Fibroblast of skin of left biceps (primary cell): ENCODE data around the gene ABCA12.

Experiments
- DNase-seq, 2 experiments: peaks; one replicate each; pipeline ENCODE4 v3.0.0-alpha.2; 2013; ENCODE audit warnings: low read depth in 2 of 2

The ABCA12 gene

GRCh38 chr2:215120401-215120800 lies 18.0 kb downstream of the ABCA12 start:
- DNase-seq: no peak

DNA sequence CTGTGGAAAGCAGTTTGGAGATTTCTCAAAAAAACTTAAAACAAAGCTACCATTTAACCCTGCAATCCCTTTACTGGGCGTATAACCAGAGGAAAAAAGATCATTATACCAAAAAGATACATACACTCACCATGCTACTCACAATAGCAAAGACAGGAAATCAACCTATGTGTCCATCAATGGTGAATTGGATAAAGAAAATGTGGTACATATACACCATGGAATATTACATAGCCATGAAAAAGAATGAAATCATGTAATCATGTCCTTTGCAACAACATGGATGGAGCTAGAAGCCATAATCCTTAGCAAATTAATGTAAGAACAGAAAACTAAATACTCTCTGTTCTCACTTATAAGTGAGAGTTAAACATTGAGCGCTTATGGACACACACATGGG lies 18.6 kb downstream of the ABCA12 start:
- DNase-seq: no peak

- DNase-seq: no peak
Observed at GRCh38 chr2:215110918-215111317, 27.5 kb downstream of the ABCA12 start.

GRCh38 chr2:215107216-215108056 lies 31.0 kb downstream of the ABCA12 start:
- no peak for DNase-seq

- no peak for DNase-seq
Observed at GRCh38 chr2:215105607-215106354, 32.6 kb downstream of the ABCA12 start.

DNA sequence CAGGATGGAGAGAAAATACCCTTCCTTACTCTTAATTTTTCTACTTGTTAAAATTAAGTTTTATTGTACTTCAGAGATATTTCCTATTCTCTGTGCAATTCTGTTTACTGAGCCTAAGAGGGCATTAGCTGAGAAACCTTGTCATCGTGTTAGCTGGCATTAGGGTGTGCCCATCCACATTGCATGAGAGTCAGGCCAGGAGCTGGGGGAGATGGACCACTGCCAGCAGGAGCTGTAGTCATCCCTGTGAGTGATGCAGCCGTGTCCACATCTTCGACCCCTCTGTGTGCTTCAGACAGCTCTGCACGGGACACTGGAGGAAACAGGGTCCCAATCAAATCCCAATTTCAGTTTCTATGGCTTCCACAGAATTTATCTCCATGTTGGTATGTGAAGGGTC lies 34.2 kb downstream of the ABCA12 start:
- no peak for DNase-seq

DNA sequence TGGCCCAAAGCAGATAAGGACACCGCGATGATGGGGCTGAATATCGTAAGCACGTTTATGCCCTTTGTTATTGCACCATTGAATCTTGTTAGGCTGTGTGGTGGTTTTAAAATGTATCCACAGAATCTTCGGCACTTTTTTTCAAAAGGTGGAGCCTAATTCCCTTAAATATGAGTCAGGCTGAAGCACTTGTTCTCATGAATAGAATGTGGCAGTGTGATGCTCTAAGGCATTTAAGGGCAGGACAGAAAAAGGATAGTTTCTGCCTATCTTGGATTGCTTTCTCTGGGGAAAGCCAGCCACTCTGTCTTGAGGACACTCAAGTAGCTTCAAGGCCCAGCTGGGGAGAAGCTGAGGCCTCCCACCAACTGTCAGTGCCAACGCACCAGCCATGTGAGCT lies 39.6 kb downstream of the ABCA12 start:
- DNase-seq: no peak

DNA sequence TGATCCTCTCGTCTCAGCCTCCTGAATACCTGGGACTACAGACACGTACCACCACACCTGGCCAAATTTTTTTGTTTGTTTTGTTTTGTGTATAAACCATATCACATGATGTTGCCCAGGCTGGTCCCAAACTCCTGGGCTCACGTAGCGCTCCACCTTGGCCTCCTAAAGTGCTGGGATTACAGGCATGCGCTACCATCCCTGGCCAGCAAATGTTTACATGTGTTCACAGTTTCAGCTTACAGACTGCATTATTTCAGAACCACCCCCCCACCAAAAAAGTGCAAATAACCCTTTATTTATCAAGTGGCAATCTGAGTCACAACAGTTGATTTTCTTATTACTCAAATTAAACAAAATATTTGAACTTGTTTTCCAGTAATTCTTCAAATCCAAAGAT lies 54.3 kb downstream of the ABCA12 start:
- DNase-seq: no peak

DNA sequence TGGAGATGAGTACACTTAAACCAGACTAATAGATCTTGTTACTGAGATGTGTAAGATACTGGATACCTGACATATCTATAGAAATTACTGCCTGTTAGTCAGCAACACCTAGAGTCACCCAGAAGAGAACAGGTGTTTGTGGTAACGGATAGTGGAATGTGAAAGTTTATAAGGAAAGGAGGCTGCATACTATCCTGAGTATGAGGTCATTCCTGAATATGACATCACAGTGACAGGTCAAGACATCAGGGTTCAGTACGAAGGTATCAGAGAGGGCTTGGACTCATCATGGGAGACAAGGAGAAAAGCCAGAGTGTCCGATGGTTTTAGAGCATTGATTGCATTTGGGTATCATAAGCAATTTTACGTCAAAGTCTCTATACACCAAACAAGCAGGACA lies 55.3 kb downstream of the ABCA12 start:
- no peak for DNase-seq

GRCh38 chr2:215082446-215082845 lies 56.0 kb downstream of the ABCA12 start:
- no peak for DNase-seq

- DNase-seq: no peak
Observed at GRCh38 chr2:215080545-215080944, 57.9 kb downstream of the ABCA12 start.

DNA sequence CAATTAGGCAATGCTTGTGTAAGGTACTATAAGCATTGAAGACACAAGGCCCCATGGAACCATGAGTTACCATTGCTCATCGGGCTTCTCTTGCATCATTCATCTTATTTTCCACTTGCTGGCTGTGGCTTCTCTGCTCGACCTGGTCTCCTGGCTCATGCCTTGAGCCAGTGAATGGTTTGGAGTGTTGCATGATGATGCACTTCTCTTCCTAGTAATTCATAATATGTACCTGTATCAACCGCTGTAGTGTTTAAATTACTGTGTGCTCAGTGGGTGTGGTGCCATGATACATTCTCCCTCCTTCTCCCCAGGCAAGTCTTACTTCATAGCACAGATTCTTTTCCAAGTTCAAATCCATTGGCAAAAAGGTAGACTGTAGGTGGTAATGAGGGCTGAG lies 66.8 kb downstream of the ABCA12 start:
- DNase-seq: no peak

GRCh38 chr2:215068399-215068798 lies 70.0 kb downstream of the ABCA12 start:
- no peak for DNase-seq

- DNase-seq: no peak
Observed at GRCh38 chr2:215066124-215066523, 72.3 kb downstream of the ABCA12 start.

- no peak for DNase-seq
Observed at GRCh38 chr2:215063526-215063925, 74.9 kb downstream of the ABCA12 start.

- DNase-seq: no peak
Observed at GRCh38 chr2:215060861-215061536, 77.4 kb downstream of the ABCA12 start.

DNA sequence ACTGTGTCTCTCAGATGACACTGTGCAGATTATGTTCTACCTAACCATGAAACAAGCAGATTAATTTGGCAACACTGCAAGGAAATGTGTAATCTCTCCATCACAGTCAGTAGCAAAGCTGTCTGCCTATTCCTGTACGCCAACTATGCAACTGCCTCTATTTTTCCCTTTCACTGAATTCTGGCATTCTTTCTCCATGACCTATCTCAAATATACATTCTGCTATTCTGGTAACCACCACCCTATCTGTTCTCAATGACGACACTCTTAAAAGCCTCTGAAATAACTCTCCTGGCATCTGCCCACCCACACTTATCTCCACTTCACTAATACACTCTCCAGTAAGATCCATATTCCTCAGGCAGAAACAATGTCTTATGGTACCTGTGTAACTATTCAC lies 78.7 kb downstream of the ABCA12 start:
- DNase-seq: no peak

- DNase-seq: no peak
Observed at GRCh38 chr2:215055891-215056290, 82.5 kb downstream of the ABCA12 start.

GRCh38 chr2:215052810-215053209 lies 85.6 kb downstream of the ABCA12 start:
- DNase-seq: no peak

DNA sequence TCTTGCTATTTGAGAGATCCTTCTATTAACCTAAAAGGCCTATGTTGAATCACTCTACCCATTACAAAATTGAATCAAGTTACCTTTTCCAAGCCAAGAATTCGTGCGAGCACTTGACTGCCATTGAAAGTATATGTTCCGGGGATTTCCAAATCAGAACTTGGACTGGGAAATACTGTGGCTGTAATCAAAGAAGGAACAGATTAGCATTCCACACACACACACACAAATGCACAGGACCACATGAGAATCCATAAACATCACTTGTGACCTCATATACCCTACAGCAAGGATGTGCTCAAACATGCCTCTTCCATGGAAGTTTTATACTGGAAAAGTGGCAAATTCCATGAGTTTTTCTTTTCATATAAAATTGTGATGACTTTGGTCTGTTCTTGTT lies 86.0 kb downstream of the ABCA12 start:
- no peak for DNase-seq

- no peak for DNase-seq
Observed at GRCh38 chr2:215049341-215049740, 89.1 kb downstream of the ABCA12 start.

DNA sequence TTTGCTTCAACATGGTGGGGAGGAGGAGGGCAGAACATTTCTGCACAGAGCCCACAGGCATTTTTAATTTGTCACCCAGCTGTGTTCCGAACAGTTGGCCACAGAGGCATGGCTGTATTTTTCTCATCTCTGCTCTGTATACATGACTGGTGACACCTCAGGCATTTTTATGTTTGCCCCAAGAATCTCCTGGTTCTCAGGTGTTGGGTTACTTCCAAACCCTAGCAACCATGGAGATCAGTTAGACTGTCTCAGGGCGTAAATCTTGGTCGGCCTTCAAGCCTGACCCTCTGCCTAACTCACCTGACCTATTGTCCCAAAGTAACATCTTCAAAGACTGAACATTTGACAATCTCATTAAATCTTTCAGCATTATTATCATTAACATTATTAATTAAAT lies 100.0 kb downstream of the ABCA12 start:
- no peak for DNase-seq

DNA sequence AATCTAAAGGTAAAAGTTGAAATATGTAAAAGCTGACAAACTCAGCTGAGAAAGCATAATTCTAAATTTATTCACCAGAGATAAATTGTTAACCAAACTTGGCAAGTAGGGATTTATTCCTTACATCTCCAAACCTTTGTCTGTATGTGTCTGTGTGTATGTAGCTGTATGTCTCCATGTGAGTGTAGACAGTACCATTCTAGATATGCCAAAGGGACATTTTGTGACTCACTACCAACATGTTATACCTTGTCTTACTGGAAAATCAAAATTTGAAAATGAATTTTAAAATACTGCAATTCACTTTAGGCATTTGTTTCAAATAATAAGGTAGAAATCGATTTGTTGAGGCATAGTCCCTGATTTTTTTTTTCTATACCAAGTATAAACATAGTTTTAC lies 102.1 kb downstream of the ABCA12 start:
- no peak for DNase-seq
